Left ventricle myocardium superior (tissue), 1 donor: ENCODE measurements around the gene LAG3. TPM values are rescaled to one million over a fixed set of nuclear protein-coding genes. Genes with fewer than 3 reads are reported as not detected.

ENCODE experiments used
- ATAC-seq: fragments of 200-7000 bp; cut with Tn5 transposase; one replicate; pipeline ENCODE4 v1.9.1; 2020; ENCODE audit warnings: mild to moderate bottlenecking, moderate library complexity
- DNase-seq: peaks from one replicate; pipeline ENCODE4 v3.0.0-alpha.2; 2020
- intact Hi-C: fragments of 100-400 bp; cut with micrococcal nuclease; formaldehyde crosslinking; loops from one replicate; pipeline ENCODE4 v1.11.0; 2022
- total RNA-seq: library from RNA; stranded (reverse); fragmentation: NEBNext Ultra II Directional; extraction: Animal tissue kit (Norgen Biotek cat#: 25700); gene quantifications from one replicate; pipeline ENCODE4 v1.2.1, GENCODE V29; 2021
- donor health status: DM: no; HTN: yes; CAD: no; lungs with severe emphysema.

The LAG3 gene
- total RNA-seq, 1 donor from 2014 or later = 0.37 TPM

DNA sequence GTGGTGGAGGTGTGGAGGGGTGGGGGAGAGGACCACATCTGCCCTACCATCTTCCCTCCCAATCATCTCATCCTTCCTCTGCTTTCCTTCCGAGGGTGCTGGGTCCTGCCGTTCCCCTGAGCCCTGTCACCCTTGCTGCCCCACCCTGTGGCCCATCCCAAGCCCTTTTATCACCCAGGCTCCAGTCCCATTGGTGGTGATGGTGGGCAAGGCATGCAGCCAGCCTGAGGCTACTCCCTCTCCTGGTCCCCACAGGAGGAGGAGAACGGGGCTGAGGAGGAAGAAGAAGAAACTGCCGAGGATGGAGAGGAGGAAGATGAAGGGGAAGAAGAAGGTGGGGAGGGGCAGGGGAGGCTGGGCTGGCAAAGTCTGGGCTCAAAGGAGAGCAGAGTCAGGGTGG, 2.7 kb upstream of the LAG3 start:
- ATAC-seq (no peak), DNase-seq (peak; percentile 24)
- intact Hi-C loops = no loop called here

DNA sequence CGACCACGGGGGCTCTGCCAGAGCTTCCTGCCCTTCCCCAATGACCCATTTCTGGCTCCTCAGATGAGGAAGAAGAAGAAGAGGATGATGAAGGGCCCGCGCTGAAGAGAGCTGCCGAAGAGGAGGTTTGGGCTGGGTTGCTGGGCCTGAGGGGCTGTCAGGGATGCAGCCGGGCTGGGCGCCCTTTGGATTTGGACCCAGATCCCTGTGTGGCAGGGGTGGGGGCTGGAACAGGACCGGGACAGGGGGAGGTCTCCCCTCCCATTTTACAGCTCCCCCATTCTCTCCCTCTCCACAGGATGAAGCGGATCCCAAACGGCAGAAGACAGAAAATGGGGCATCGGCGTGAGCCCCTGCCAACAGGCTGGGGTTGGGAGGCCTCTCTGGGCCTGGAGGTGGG, 2.2 kb upstream of the LAG3 start:
- no peak for ATAC-seq
- intact Hi-C loops = no loop called here
- peak; percentile 23 for DNase-seq

DNA sequence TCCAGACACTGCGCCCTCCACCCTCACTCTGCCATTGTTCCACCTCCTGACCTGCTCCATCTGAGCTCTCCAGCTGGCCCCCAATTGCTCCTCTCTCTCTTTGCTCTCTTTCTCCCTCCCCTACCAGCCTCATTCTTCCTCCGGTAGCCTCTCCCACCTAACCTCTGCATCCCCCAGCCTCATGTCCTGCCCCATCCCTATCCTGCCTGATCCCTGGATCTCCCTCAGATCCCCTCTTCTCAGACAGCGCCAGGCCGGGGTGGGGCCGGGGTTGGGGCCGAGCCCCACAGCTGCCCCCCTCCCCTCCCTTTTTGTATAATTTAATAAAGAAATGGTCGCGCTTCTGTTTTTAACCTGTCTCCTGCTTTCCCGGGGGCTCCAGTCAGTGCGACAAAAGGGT, 1.7 kb upstream of the LAG3 start:
- DNase-seq (no peak), ATAC-seq (no peak)
- intact Hi-C loops = no loop called here

DNA sequence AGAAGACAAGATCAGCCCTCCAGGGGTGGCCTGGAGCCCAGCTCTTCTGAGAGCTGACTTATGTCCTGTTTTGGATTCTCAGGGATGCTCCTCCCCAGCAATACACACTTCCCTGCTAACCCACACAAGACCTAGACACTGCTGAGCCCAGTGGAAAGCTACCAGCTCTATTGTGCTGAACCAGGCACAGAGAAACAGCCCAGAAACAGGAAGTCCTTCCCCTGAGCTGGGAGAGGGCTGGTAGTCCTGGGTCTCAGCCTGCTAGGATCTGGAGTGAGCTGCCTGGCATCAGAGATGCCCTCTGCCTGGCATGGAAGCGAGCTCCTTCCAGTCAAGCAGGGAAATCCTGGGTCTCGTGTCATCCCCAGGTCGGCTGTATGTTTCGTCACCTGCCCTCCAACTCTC, 1.2 kb upstream of the LAG3 start:
- ATAC-seq = no peak
- intact Hi-C loops = no loop called here
- peak; percentile 38 for DNase-seq

DNA sequence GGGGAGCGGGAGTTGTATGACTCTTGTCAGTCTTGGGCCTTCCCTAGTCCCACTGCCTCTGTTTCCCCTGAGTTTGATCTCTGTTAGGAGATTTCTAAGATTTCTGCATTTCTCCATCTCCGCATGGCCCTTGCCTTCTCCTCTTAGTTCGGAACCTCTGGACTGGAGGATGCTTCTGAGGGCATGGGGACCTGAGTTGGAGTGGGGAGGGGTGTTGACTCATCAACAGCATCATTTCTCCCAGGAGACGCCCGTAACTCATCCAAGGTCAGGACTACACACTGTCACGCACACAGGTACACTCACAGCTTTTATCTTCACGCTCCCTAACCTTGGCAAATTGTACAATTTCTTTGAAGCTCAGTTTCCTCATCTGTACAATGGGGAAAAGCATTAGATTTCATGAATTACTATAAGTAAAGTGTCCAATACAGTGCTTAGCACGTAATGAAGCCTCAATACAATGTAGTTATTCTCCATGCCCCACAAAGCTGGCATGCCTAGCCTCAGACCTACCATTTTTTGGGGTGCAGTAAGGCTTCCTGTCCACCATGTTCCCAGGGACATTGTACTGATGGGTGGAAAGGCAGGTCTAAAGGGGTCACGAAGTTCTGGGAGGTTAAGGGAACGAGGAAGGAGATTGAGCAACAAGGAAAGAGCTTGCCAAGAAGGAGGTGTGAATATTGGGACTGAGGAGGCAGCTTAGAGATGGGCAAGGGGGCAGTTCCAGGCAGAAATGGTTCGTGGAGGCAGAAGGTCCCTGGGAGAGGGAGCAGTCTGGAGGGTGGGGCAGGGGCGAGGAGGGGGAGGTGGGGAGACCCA, 600 bp upstream of the LAG3 start:
- DNase-seq = peak; percentile 3
- intact Hi-C loops = loop anchor here (2.0 kb wide), 1 partner anchor 37 kb away; no protein-coding TSS in a partner anchor
- ATAC-seq = peak; percentile 35

DNA sequence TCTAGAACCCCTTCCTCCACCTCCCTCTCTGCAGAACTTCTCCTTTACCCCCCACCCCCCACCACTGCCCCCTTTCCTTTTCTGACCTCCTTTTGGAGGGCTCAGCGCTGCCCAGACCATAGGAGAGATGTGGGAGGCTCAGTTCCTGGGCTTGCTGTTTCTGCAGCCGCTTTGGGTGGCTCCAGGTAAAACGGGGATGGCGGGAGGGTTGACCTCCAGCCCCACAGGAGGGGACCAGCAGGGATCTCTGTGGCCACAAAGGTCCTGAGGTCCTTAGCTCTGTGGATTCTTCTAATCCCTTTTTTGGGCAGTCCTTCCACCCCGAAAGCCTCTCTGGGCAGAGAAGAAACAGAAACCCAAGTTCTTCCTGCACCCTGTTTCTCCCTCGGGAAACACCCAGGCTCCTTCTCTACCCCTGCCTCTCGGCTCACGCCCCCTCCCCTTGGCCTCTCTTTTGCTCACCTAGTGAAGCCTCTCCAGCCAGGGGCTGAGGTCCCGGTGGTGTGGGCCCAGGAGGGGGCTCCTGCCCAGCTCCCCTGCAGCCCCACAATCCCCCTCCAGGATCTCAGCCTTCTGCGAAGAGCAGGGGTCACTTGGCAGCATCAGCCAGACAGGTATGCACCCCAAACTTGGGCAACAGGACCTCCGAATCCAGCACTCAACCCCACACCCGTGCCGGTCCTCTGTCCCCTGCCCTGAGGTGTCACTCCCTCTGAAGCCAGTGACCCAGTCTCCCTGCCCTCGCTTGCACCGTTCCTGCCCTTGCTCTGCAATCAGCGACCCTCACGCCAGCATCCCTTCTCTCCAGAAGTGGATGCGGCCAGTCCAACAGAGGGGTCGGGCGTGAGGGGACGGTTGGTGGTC, 638 bp downstream of the LAG3 start:
- DNase-seq = peak; percentile 22
- ATAC-seq = no peak
- intact Hi-C loops = loop anchor here (2.0 kb wide), 1 partner anchor 38 kb away; no protein-coding TSS in a partner anchor

DNA sequence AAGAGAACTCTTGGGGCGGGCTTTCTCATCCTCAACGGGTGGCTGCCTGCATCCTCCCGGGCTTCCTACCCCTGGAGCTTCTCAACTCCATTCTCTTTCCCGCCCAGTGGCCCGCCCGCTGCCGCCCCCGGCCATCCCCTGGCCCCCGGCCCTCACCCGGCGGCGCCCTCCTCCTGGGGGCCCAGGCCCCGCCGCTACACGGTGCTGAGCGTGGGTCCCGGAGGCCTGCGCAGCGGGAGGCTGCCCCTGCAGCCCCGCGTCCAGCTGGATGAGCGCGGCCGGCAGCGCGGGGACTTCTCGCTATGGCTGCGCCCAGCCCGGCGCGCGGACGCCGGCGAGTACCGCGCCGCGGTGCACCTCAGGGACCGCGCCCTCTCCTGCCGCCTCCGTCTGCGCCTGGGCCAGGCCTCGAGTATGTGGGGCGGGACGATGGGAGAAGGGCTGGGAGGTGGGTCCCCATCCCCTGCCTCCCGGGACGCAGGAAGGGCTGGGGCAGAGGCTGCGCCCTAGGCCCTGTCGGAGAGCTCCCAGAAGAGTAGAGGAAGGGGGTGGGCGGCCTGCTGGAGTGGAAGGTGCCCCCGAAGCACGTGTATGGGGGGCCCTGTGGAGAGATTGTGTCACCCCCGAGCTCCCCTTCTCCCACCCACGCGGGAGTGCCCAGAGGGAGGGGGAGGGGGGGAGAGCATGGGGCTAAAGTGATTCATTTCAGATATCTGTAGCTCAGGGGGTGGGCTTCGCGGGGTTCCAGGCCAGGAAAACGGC, 1.5 kb downstream of the LAG3 start:
- intact Hi-C loops = loop anchor here (2.0 kb wide), 1 partner anchor 39 kb away; no protein-coding TSS in a partner anchor
- peak; percentile 37 for DNase-seq
- ATAC-seq = no peak

DNA sequence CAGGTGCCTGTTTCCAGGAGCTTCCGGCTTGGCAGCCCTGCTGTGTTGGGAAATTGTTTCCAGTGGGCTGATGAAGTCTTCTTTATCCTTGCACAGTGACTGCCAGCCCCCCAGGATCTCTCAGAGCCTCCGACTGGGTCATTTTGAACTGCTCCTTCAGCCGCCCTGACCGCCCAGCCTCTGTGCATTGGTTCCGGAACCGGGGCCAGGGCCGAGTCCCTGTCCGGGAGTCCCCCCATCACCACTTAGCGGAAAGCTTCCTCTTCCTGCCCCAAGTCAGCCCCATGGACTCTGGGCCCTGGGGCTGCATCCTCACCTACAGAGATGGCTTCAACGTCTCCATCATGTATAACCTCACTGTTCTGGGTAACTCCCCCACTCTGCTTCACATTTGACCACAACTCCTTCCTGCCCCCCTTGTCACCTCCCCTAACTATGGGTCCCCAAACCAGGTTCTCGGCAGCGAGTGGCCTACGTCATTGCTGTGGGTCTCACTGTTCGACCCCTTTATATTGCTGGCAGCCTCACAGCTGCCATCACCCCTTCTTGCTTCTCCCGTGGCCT, 2.3 kb downstream of the LAG3 start:
- DNase-seq (peak; percentile 28), ATAC-seq (no peak)
- intact Hi-C loops = no loop called here

DNA sequence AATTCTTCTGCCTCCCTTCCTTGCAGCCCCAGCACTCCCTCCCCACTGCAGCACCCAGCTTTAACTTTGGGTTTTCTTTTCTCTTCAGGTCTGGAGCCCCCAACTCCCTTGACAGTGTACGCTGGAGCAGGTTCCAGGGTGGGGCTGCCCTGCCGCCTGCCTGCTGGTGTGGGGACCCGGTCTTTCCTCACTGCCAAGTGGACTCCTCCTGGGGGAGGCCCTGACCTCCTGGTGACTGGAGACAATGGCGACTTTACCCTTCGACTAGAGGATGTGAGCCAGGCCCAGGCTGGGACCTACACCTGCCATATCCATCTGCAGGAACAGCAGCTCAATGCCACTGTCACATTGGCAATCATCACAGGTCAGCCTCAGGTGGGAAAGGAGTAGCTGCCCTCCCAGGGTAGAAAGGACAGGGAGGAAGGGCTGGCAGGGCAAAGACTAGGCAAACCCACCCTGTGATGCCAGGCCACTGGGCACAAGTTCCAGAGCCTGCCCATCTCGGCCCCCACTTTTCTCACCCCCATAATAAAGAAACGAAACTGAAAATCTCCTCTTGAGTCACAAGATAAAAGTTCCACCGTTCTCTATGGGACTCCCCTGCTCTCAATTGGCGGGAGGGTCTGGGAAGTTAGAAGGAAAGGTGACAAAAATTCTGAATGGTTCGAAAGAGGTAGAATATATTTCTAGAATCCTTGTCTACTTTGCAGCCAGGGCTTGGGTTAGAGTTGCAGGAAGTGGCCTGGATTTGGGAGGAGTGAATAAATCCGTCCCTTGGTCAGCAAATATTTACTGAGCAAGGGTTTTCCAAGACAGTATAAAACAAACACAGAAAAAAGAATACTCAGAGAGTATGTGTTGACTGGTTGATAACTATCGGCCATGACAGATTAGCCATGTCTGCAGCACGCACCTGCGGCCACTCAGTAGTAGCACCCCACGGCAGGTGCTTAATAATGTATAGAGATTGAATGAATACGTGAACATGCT, 3.2 kb downstream of the LAG3 start:
- intact Hi-C loops = no loop called here
- no peak for ATAC-seq
- no peak for DNase-seq

DNA sequence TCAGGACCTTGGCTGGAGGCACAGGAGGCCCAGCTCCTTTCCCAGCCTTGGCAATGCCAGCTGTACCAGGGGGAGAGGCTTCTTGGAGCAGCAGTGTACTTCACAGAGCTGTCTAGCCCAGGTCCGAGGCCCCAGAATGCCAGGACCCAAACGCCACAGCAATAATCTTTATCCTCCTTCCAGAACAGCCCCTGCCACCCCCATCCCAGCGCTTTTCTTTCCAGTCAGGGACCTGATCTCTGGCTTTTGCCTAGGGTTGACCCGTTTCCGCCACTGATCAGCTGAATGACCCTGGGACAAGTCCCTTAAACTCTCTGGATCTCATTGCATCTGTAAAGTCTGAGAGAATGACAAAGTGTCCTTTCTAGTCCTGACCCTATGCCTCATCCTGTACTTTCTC, 5.1 kb downstream of the LAG3 start:
- DNase-seq (no peak), ATAC-seq (no peak)
- intact Hi-C loops = no loop called here

DNA sequence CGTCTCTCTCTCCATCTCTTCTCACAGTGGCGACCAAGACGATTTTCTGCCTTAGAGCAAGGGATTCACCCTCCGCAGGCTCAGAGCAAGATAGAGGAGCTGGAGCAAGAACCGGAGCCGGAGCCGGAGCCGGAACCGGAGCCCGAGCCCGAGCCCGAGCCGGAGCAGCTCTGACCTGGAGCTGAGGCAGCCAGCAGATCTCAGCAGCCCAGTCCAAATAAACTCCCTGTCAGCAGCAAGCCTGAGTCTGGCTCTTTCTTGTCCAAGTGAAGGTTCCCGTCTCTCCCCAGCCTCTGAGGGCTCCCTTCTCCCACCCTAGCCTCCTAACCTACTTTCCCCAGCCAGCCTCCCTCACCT, 5.9 kb downstream of the LAG3 start:
- intact Hi-C loops = no loop called here
- peak; percentile 64 for ATAC-seq
- peak; percentile 66 for DNase-seq

DNA sequence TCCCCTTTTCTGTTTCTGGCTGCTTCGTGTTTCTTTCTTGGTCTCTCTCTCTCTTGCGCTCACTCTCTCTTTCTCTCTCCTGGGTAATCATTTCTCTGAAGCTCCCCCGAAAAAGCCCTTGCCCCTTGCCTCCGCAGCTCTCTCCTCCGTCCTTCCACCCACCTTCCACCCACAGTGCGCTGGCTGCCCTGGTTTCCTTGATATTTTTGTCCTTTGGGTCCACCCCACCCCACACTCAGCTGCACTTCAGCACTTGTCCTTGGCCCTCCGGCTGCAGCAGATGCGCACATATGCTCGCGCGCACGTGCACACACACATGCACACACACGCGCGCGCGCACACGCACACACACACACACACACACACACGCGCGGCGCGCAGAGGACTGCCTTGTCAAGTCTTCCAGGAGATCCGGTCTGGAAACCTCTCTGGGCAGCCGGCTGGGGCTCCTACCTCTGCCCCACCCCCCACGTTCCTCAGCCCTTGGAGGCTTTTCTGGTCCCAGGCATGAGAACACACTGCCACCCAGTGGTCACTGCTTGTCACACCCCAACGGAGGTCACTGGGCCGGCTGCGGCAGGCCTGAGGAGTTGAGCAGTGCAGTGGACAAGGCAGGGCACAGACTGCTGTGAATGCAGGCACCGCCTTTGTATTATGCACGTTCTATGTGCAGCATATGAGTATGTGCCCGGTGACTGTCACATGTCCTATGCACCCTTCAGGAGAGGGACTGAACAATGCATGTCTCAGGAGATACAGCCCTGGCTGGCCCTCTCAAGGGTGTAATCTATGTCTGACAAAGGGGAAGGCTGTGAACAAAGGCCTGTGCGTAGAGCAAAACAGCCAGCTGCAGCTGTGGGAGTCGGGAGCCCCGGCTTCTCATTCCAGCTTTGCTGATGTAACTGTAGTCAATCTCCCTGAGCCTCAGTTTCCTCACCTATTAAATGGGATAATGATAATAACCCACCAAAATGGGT, 6.5 kb downstream of the LAG3 start:
- peak; percentile 95 for DNase-seq
- intact Hi-C loops = no loop called here
- peak; percentile 97 for ATAC-seq

DNA sequence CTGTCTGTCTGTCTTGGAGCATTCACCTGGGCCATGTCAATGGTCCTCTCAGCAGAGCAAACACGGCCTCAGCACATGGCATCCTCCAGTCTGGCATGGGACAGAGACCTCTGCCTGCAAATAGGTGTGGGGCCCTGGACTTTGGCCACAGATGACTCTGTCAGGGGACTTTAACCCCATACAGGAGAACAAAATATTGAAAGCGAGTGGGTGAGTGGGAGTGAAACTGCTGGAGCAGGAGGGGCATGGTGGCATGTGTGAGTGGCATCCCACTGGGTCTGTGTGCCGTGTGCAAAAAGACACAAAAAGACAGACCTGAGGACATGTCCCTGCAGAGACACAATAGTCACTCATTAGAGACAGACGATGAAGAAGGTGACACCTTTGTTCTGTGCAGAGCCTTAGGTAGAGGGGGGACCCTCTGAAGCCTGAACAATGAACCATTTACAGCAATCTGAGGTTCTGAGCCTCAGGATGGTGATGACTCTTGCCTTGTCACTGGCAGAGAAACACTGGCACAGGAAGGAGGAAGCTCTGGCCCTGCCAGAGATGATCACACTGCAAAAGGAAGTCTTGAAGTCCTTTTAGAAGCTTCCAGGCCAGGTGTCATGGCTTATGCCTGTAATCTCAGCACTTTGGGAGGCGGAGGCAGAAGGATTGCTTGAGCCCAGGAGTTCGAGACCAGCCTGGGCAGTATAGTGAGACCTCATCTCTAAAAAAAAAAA, 7.5 kb downstream of the LAG3 start:
- DNase-seq (no peak), ATAC-seq (no peak)
- intact Hi-C loops = no loop called here

DNA sequence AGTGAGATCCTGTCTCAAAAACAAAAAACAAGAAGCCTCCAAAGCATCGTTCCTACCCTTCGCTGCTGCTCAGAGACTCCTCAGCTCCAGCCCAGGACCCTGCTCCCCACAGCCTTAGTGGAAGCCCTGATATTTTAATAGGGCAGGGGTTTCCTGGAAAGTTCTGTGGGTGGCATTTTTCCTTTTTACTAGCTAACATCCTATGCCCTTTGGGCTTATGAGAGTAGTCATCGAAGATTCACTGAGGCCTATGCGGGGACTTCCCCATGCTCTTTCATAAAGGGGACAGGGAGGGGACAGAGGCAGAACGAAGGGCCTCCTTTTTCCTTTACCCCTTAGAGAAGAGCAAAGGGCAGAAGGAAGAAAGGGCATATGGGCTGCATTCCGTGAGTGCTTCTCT, 8.3 kb downstream of the LAG3 start:
- intact Hi-C loops = no loop called here
- ATAC-seq (no peak), DNase-seq (no peak)

DNA sequence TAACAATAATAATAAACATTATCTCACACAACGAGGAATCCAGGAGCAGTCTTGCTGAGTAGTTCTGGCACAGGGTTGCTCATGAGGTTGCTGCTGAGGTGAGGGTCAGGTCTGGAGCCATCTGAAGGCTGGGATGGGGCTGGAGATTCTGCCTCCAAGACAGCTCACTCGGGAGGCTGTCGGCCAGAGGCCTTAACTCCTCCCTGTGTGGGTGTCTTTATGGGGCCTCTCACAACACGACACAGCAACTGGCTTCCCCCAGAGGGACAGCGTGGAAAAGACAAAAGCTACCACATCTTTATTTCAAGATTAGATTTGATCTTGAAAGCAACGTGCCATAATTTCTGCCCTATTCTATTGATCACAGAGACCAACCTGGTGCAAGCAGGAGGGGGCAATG, 9.8 kb downstream of the LAG3 start:
- intact Hi-C loops = no loop called here
- ATAC-seq (no peak), DNase-seq (no peak)

DNA sequence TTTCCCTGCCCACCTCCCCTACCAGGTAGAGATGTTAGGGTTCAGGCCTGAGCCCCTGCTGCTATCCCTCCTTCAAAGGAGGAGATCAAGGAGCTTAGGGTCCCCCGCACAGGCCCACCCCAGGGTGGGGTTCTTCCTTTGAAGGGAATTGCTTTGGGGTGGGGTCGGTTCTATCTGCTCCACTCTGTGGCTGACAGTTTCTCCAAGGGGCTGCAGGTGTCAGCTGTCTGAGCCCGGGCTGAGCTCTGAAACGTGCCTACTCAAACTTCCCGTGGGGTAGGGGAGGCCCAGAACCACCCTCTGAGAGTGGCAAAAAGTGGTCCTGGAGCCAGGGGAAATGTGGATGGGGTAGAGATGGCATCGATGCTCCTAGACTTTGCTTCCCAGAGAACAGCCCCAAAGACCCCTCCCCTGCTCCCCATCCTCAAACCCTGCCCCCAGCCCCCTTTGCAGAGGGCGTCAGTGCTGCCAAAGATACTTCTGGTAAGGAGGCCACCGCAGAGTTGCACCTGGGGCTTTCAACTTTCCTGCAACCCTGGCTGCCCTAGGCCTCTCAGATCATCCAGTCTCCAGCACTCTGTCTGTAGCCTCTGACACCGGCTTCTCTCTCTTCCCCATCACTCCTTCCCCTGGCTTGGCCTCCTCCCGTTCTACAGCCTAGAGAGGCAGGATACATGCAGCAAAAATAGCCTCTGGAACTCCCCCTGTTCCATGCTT, 10.7 kb downstream of the LAG3 start:
- intact Hi-C loops = no loop called here
- ATAC-seq (no peak), DNase-seq (no peak)
